Thymus (tissue), 11 donors: ENCODE data around the gene HCAR2. TPM values are rescaled to one million over a fixed set of nuclear protein-coding genes. Genes with fewer than 3 reads are reported as not detected.
A peak's percentile ranks its signal among the peaks of the same experiment; 100 is the strongest.
"Not testable (repeated sequence)": the region's sequence is repeated elsewhere in the genome, so short reads cannot be mapped to it uniquely, and the experiment has no call there.

Source experiments
- DNase-seq, 9 donors: peaks; one replicate each; pipeline ENCODE4 v3.0.0-alpha.2; 2013; ENCODE audit warnings: low spot score in 9 of 9, low read depth in 6 of 9, missing footprints in 1 of 9
- H3K27ac ChIP-seq, 2 donors: one replicate each; pipeline ENCODE4 v1.5.1; 2013; ENCODE audit warnings: control low read depth in 1 of 2, low read depth in 1 of 2, low read length in 1 of 2, mild to moderate bottlenecking in 1 of 2, moderate library complexity in 1 of 2
- H3K27me3 ChIP-seq, 2 donors: one replicate each; pipeline ENCODE4 v1.5.1; 2013; ENCODE audit warnings: low read length in 1 of 2; ENCODE audit not compliant: control insufficient read depth in 2 of 2, insufficient read depth in 1 of 2
- H3K36me3 ChIP-seq, 2 donors: one replicate each; pipeline ENCODE4 v1.5.1; 2013; ENCODE audit warnings: low read length in 1 of 2, mild to moderate bottlenecking in 1 of 2, moderate library complexity in 1 of 2; ENCODE audit not compliant: control insufficient read depth in 2 of 2, insufficient read depth in 2 of 2
- H3K4me1 ChIP-seq, 2 donors: one replicate each; pipeline ENCODE4 v1.5.1; 2013; ENCODE audit warnings: low read length in 2 of 2; ENCODE audit not compliant: control insufficient read depth in 2 of 2, insufficient read depth in 2 of 2
- H3K4me3 ChIP-seq, 2 donors: one replicate each; pipeline ENCODE4 v1.5.1; 2013; ENCODE audit warnings: low read length in 2 of 2, control low read depth in 1 of 2, mild to moderate bottlenecking in 1 of 2
- H3K9me3 ChIP-seq, 2 donors: one replicate each; pipeline ENCODE4 v1.5.1; 2013; ENCODE audit warnings: low read length in 1 of 2, mild to moderate bottlenecking in 1 of 2; ENCODE audit not compliant: control insufficient read depth in 2 of 2, insufficient read depth in 1 of 2
- WGBS: extraction: QIAGEN DNeasy Blood & Tissue Kit; methylation state at CpG from one replicate; pipeline ENCODE4 v1.1.7; 2013; 5-methylcytosine and 5-hydroxymethylcytosine counted together
- polyA plus RNA-seq: library from polyadenylated mRNA; stranded (reverse); fragments of 200-250 nt; gene quantifications from one replicate; pipeline ENCODE4 v1.2.3, GENCODE V29; 2013
- total RNA-seq: library from RNA; stranded (reverse); fragments of 120-200 nt; gene quantifications from one replicate; pipeline ENCODE4 v1.2.4, GENCODE V29; 2013
- donor health status: healthy.

HCAR2 gene
- total and polyA plus RNA-seq, 2 donors: 1.8 to 4.3 TPM

DNA sequence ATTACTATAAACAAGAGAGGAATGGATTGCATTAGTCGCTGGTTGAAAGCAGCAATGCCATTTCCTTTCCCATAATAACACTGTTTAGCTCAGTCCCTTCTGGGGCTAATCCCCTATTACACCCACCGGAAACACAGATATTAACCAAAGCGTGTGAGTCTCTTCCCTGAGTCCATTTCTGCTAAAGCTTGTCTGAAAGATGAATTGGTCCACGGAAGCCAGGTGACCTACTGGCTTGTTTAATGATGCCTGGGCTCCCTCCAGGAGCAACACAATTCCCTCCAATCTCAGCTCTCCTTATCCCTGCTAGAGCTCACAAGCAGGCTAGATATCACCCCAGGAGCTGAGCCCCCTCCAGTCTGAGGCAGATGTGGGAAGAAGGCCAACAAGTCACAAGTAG lies 1.7 kb downstream of the HCAR2 start:
- H3K36me3 ChIP-seq, H3K9me3 ChIP-seq, H3K4me3 ChIP-seq, H3K27ac ChIP-seq, H3K27me3 ChIP-seq, DNase-seq, H3K4me1 ChIP-seq: not testable (repeated sequence)
- 87% methylated on average over 4 of the region's 4 CpGs for WGBS

DNA sequence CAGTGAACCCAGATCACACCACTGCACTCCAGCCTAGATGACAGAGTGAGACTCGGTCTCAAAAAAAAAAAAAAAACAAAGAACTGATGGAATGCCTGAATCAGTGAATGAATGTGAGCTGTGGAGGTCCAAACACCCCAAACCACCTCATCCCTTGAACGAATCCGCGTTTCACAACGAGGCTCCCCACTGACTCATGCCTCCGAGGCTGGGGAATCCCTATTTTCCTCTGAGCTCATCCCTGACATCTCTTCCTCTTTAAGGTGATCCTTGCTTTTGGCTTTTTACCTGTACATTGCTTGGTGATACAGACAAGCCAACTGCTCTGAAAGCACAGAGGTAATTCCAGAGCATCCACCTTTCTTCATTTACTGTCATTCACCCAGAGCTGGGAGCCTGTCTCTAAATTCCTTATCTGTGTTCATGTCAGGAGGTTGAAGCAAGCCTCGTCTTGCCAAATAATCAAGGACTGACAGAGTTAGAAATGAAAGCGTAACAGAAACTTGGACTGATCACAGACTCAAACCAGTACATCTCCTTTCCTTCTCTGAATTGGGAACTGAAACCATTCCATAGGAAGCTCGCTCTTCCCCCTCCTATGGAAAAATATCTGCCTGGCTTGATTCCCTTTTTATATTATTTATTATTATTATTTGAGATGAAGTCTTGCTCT lies 3.0 kb downstream of the HCAR2 start:
- H3K4me1 ChIP-seq, DNase-seq, H3K27ac ChIP-seq, H3K36me3 ChIP-seq, H3K4me3 ChIP-seq, H3K27me3 ChIP-seq, H3K9me3 ChIP-seq: not testable (repeated sequence)
- no CpG with 5 or more reads among the region's 9 CpGs for WGBS

DNA sequence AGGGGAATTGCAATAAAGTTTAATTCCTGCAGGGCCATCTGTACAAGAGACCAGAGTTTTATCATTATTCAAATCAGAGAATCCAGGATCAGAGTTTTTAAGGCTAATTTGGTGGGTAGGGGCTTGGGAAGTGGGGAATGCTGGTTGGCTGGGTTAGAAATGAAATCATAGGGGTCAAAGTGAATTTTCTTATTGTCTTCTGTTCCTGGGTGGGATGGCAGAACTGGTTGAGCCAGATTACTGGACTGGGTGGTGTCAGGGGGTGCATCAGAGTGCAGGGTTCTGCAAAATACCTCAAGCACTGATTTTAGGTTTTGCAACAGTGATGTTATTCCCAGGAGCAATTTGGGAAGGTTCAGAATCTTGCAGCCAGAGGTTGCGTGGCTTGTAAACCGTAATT lies 6.2 kb downstream of the HCAR2 start:
- H3K9me3 ChIP-seq, DNase-seq, H3K36me3 ChIP-seq, H3K4me3 ChIP-seq, H3K27ac ChIP-seq, H3K27me3 ChIP-seq, H3K4me1 ChIP-seq: not testable (repeated sequence)
- 95% methylated on average over 2 of the region's 2 CpGs for WGBS

DNA sequence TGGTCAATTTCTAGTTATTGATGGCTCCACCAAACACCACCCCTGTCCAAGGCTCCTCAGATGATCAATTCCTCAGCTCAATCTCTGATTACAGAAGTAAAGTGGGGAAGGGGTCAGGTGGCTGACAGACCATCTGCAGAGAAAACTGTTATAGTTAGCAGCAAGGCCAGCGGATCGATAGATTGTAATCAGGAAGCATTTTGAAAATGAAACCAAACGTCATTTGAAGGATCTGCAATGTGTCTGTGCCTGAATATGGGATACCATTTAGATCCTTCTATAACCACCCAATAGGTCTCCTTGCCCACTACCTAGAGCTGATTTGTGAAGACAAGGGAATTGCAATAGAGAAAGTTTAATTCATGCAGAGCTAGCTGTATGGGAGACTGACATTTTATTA lies 11.6 kb downstream of the HCAR2 start:
- H3K4me3 ChIP-seq: no peak overlapping the region
- no peaks in the 10 kb centered on the region for H3K4me1 ChIP-seq
- no peak for DNase-seq
- no peaks in the 10 kb centered on the region for H3K9me3 ChIP-seq
- H3K27me3 ChIP-seq: no peaks in the 10 kb centered on the region
- no peaks in the 10 kb centered on the region for H3K36me3 ChIP-seq
- 87% methylated on average over 3 of the region's 3 CpGs for WGBS
- H3K27ac ChIP-seq: no peak overlapping the region

DNA sequence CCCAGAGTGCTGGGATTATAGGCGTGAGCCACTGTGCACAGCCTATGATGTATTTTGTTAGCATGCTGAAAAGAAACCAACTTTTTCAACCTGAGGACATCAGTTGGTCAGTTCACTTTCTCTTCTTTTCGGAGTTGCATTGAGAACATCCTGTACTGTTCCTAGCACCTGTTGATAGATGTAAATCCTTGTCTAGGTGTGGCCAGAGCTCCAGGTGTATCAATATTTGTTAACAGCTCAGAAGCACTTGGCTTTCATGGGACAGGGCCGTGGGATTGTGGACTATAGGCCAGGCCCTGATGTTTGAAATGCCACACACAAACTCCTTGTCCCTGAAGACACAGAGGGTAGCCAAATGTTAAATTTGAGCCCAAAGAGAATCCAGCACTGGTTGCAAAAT lies 14.9 kb downstream of the HCAR2 start:
- Histone ChIP-seq H3K4me3 (no peak overlapping the region), H3K27ac (no peak overlapping the region), H3K9me3 (no peaks in the 10 kb centered on the region), H3K4me1 (no peaks in the 10 kb centered on the region), H3K36me3 (no peaks in the 10 kb centered on the region), H3K27me3 (no peaks in the 10 kb centered on the region)
- DNase-seq: no peak
- WGBS: 99% methylated on average over 3 of the region's 3 CpGs

DNA sequence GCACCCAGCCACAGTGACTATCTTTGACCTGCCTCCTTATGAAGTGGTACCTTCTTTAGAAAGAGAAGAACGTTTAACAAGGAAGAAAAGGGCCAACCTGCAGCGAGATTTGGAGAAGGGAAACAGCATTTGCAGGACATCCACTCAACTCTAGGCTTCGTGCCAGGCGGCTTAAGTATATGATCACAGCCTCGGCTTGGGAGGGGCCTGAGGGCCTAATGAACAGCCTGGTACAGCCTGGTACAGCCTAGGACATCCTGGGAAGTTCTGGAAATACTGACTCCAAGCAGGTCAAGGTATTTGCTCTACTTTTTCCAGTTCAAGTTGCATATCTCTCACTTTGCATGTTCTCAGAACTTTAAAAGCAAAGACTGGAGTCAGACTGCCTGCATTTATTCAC lies 16.1 kb downstream of the HCAR2 start:
- Histone ChIP-seq H3K36me3 (no peaks in the 10 kb centered on the region), H3K4me1 (no peaks in the 10 kb centered on the region), H3K27me3 (no peaks in the 10 kb centered on the region), H3K27ac (no peak overlapping the region), H3K9me3 (no peaks in the 10 kb centered on the region), H3K4me3 (no peak overlapping the region)
- DNase-seq: no peak
- WGBS: 83% methylated on average over 5 of the region's 5 CpGs

DNA sequence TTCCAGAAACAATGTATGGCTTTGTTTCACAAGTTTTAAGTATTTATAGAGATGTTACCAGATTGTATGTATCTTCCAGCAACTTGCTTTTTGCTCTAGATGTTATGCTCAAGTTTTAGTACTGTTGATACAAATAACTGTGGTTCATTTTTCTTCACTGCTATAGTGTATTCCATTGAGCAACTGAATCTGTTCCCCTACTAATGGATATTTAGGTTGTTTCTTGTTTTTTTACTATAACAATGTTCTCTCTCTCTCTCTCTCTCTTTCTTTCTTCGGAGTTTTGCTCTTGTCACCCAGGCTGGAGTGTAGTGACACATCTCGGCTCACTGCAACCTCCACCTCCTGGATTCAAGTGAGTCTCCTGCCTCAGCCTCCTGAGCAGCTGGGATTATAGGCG lies 16.6 kb downstream of the HCAR2 start:
- H3K4me1 ChIP-seq: no peaks in the 10 kb centered on the region
- no peaks in the 10 kb centered on the region for H3K9me3 ChIP-seq
- H3K36me3 ChIP-seq: no peaks in the 10 kb centered on the region
- no peak for DNase-seq
- H3K4me3 ChIP-seq: no peak overlapping the region
- H3K27ac ChIP-seq: no peak overlapping the region
- no peaks in the 10 kb centered on the region for H3K27me3 ChIP-seq
- 95% methylated on average over 3 of the region's 3 CpGs for WGBS

DNA sequence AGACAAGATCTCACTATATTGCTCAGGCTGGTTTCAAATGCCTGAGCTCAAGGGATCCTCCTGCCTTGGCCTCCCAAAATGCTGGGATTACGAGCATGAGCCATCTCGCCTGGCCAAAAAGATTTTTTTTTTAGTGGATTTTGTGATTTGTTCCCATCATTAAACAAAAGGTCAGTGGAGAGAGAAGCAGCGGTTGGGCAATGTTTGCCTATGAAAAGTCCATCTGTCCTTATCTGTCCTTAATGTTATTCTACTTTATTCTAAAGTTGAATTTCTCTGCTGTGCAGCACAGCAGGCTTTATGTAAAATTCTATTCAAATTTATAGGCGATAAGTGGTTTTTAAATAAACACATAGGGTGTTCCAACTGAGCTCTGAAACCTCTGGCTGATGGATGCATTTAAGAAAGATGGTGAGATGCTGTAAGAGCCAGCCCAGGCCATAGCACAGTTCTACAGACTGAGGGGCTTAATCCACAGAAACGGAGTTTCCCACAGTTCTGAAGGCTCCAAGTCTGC lies 18.8 kb downstream of the HCAR2 start:
- Histone ChIP-seq H3K36me3 (no peaks in the 10 kb centered on the region), H3K9me3 (no peaks in the 10 kb centered on the region), H3K4me3 (no peak overlapping the region), H3K27ac (no peak overlapping the region), H3K4me1 (no peaks in the 10 kb centered on the region), H3K27me3 (no peaks in the 10 kb centered on the region)
- 97% methylated on average over 5 of the region's 5 CpGs for WGBS
- DNase-seq: no peak

DNA sequence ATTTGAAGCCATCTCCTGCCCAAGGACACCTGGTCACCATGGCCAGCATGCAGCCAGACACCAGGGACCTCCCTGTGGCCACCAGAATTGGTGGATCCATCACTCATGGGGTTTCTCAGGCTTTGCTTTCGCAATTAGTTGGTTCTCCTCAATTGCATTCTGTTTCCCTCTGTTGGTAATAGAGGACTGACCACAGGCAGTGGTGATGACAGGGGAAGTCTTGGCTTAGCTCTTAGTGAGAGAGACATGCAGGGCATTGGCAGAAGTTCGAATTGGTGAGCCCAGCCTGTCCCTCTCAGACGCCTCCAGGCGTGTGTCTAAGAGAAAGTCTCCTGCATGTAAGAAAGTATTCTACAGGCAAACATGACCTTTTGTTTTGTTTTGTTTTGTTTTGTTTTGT lies 21.3 kb downstream of the HCAR2 start:
- DNase-seq: peak in 1 of 9 donors; percentile 6
- no peaks in the 10 kb centered on the region for H3K27me3 ChIP-seq
- H3K4me3 ChIP-seq: no peak overlapping the region
- H3K4me1 ChIP-seq: no peaks in the 10 kb centered on the region
- H3K27ac ChIP-seq: no peak overlapping the region
- 95% methylated on average over 4 of the region's 4 CpGs for WGBS
- no peaks in the 10 kb centered on the region for H3K9me3 ChIP-seq
- H3K36me3 ChIP-seq: no peaks in the 10 kb centered on the region
